Measurements from ENCODE around the gene ZNF226. TPM values are rescaled to one million over a fixed set of nuclear protein-coding genes. Genes with fewer than 3 reads are reported as not detected.

The ZNF226 gene
- polyA plus RNA-seq, 1 of the 3 experiments (the other 2 are of a cell fraction): 28.8 TPM

- peak; percentile 41; the same call in 1 of the 2 replicates for TF ChIP-seq TAF1 (IDR thresholded peaks at IDR 0.05; ENCODE audit: borderline replicate concordance, low read depth, low read length)
- TF ChIP-seq CHD2 (IDR thresholded peaks at IDR 0.05; ENCODE audit: low read length, partially characterized antibody): peak; percentile 72
- no peak for TF ChIP-seq RXRA (IDR thresholded peaks at IDR 0.05; ENCODE audit: borderline replicate concordance, low read depth)
- no peak for TF ChIP-seq MEF2A (IDR thresholded peaks at IDR 0.05; ENCODE audit: borderline replicate concordance, low read depth)
- TF ChIP-seq RCOR1 (IDR thresholded peaks at IDR 0.05; ENCODE audit: low read length): peak; percentile 45; the same call in 1 of the 2 replicates
- peak; percentile 43; the same call in 1 of the 2 replicates for TF ChIP-seq PBX3 (IDR thresholded peaks at IDR 0.05)
- no peak for TF ChIP-seq GATA2 (CRISPR knock-in tag; IDR thresholded peaks at IDR 0.05)
- TF ChIP-seq YY1 (IDR thresholded peaks at IDR 0.05; ENCODE audit: low read depth): peak; percentile 48
- TF ChIP-seq NRF1 (IDR thresholded peaks at IDR 0.05; ENCODE audit: low read depth, low read length): 0 out of 2 replicates have a peak, but pooled peaks have one; percentile 15
- no peak for TF ChIP-seq ZBTB33 (IDR thresholded peaks at IDR 0.05; ENCODE audit: borderline replicate concordance, low read depth)
Measured at GRCh38 chr19:44141191-44142058, 23.5 kb upstream of the ZNF226 start, which contains the start of gene ZNF234 (continued).

GRCh38 chr19:44142059-44142433, 22.9 kb upstream of the ZNF226 start:
- no peaks in the 10 kb centered on the region for H3K9me3 ChIP-seq
- H3K9me2 ChIP-seq: no peaks in the 10 kb centered on the region
- DNase-seq: no peak
- peak overlapping the region in 1 of 2 experiments; percentile 83; a peak in 1 of 4 replicates for H3K27ac ChIP-seq (ENCODE audit: low read depth in 2 of 2, low read length in 1 of 2)
- peak overlapping the region; percentile 90 for H3K4me2 ChIP-seq
- no peaks in the 10 kb centered on the region for H3F3A ChIP-seq (replicated peaks; ENCODE audit: insufficient read depth)
- WGBS (ENCODE audit: low lambda C conversion rate): 18% methylated on average over 13 of the region's 13 CpGs
- ChIA-PET POLR2A (interaction anchor here (1.0 kb wide), 1 partner anchor 65 kb away, joined by 4 read pairs; no protein-coding TSS in a partner anchor), CTCF (interaction anchor here (1.1 kb wide), 1 partner anchor 26 kb away, joined by 3 read pairs; no protein-coding TSS in a partner anchor)
- peaks cover 15 to 20% of the 10 kb centered on the region in 2 experiments for H3K36me3 ChIP-seq (replicated peaks in 1 of 2; ENCODE audit: control insufficient read depth in 1 of 2, insufficient read depth in 2 of 2, low read length in 1 of 2)
- TF ChIP-seq POLR2AphosphoS5 (IDR thresholded peaks at IDR 0.05; ENCODE audit: low read depth, low read length) (no peak), ZBTB33 (IDR thresholded peaks at IDR 0.05; ENCODE audit: borderline replicate concordance, low read depth) (no peak), PBX3 (IDR thresholded peaks at IDR 0.05) (no peak), GABPA (IDR thresholded peaks at IDR 0.05; ENCODE audit: low read depth) (no peak), ELF1 (IDR thresholded peaks at IDR 0.05) (no peak), NFIC (IDR thresholded peaks at IDR 0.05; ENCODE audit: borderline replicate concordance) (no peak), MXI1 (IDR thresholded peaks at IDR 0.05; ENCODE audit: low read depth, low read length) (peak; percentile 92), TEAD4 (IDR thresholded peaks at IDR 0.05; ENCODE audit: borderline replicate concordance, insufficient read depth) (no peak), SIN3A (IDR thresholded peaks at IDR 0.05; ENCODE audit: borderline replicate concordance, low read depth, low read length) (peak; percentile 80; the same call in 1 of the 2 replicates)
- H3K4me3 ChIP-seq (ENCODE audit: low read depth in 2 of 2, low read length in 1 of 2): peak overlapping the region; percentile 81 to 90
- H3K4me1 ChIP-seq (ENCODE audit: control insufficient read depth in 1 of 2, insufficient read depth in 2 of 2, low read depth in 1 of 2, low read length in 1 of 2): peaks cover 0 to 2% of the 10 kb centered on the region in 2 experiments; a peak in 1 of 4 replicates
- peak overlapping the region; percentile 94 for H2AFZ ChIP-seq (ENCODE audit: low read depth)
- peaks cover 16% of the 10 kb centered on the region for H3K79me2 ChIP-seq (ENCODE audit: insufficient read depth)
- H3K9ac ChIP-seq: peak overlapping the region; percentile 62
- no peaks in the 10 kb centered on the region for H4K20me1 ChIP-seq (ENCODE audit: insufficient read depth)
- H3K27me3 ChIP-seq (ENCODE audit: insufficient read depth): no peaks in the 10 kb centered on the region
